HCEC 1CT (cell line): ENCODE data around the gene PCDH1.

Experiments
- DNase-seq: peaks from one replicate; pipeline ENCODE4 v3.0.0-alpha.2; 2017

The PCDH1 gene

GRCh38 chr5:141852448-141852847 is 25.8 kb downstream of the PCDH1 start:
- DNase-seq = no peak

- no peak for DNase-seq
Measured at GRCh38 chr5:141851195-141851874, 26.9 kb downstream of the PCDH1 start.

- DNase-seq = no peak
Measured at GRCh38 chr5:141850786-141851185, 27.4 kb downstream of the PCDH1 start.

GRCh38 chr5:141850244-141850768 is 27.9 kb downstream of the PCDH1 start:
- peak; percentile 41 for DNase-seq

GRCh38 chr5:141849415-141850243 is 28.6 kb downstream of the PCDH1 start:
- DNase-seq = peak; percentile 73

GRCh38 chr5:141848744-141849414 is 29.3 kb downstream of the PCDH1 start:
- peak; percentile 52 for DNase-seq

GRCh38 chr5:141846031-141846430 is 32.2 kb downstream of the PCDH1 start:
- peak; percentile 36 for DNase-seq

GRCh38 chr5:141845371-141845851 is 32.8 kb downstream of the PCDH1 start:
- DNase-seq = no peak

- no peak for DNase-seq
Measured at GRCh38 chr5:141844414-141845097, 33.7 kb downstream of the PCDH1 start.

GRCh38 chr5:141843156-141843927 is 34.9 kb downstream of the PCDH1 start:
- DNase-seq = no peak

- no peak for DNase-seq
Measured at GRCh38 chr5:141841378-141842180, 36.6 kb downstream of the PCDH1 start.

GRCh38 chr5:141840826-141841360 is 37.3 kb downstream of the PCDH1 start:
- no peak for DNase-seq

- no peak for DNase-seq
Measured at GRCh38 chr5:141840280-141840812, 37.9 kb downstream of the PCDH1 start.

GRCh38 chr5:141839015-141839513 is 39.1 kb downstream of the PCDH1 start:
- DNase-seq = no peak

GRCh38 chr5:141838326-141839014 is 39.7 kb downstream of the PCDH1 start:
- no peak for DNase-seq

- DNase-seq = no peak
Measured at GRCh38 chr5:141835928-141836670, 42.1 kb downstream of the PCDH1 start.

- no peak for DNase-seq
Measured at GRCh38 chr5:141834331-141834730, 43.9 kb downstream of the PCDH1 start.

GRCh38 chr5:141832131-141832530 is 46.1 kb downstream of the PCDH1 start:
- DNase-seq = no peak

GRCh38 chr5:141828162-141828561 is 50.0 kb downstream of the PCDH1 start:
- DNase-seq = no peak
